NCI-H774 (cell line): ENCODE measurements around the gene TTC8.
"Not testable (repeated sequence)": the region's sequence is repeated elsewhere in the genome, so short reads cannot be mapped to it uniquely, and the experiment has no call there.

Experiments
- DNase-seq: peaks from one replicate; lab custom pipeline; 2025; lab: John Stamatoyannopoulos, UW

The TTC8 gene

DNA sequence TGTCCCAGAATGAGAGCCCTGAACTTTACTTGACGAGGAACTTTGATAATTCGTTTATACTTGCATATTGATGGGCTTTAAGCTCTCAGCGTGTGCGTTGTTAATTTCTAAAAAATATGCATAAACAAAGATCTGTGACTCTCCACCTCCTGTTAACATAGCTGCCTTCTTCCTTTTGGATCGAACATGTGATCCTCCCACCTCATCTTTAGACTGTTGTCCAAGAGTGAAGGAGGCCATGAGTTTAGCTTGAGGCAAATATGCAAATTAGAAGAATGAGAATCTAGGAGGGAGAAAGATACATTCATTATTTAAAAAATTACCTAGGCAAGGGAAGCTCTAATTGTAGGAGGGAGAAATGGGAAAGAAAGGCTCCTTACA lies 617 bp downstream of the TTC8 start:
- no peak for DNase-seq

DNA sequence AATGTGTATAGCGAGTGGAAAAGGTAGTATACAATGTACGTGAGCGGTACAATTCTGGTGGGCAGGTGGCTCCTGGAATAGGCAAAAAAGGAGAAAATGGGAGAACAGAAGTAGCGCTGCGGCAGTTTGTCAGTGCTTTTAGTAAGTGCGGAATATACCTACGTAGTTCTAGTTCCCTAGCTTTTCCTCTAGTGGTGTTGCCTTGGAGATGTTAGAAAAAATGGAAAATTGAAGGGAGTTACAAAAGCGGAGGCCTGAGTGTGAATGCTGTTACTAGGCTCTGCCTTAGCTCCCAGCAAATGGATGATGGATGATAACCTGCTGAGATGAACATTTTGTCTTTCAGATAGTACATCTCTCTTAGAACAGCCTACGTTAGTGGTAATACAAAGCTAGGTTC lies 1.1 kb downstream of the TTC8 start:
- DNase-seq, result no peak

DNA sequence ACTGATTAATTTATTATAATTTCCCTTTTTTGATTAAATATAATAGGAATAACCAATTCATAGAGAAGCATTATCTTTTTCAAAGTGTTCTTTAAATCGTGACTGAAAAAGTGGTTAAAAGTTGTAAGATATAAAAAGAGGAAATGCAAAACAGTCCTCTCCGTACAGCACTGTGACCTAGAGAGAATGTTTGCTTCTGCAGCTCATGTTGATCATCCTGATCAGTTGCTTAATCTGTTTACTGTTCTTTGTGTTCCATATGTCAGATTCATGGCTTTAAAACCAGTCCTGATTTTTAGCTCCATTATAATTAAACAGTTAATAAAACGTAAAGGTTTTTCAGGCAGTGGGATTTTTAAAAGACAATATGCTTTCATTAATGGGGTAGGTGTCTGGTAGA lies 4.7 kb downstream of the TTC8 start:
- no peak for DNase-seq

DNA sequence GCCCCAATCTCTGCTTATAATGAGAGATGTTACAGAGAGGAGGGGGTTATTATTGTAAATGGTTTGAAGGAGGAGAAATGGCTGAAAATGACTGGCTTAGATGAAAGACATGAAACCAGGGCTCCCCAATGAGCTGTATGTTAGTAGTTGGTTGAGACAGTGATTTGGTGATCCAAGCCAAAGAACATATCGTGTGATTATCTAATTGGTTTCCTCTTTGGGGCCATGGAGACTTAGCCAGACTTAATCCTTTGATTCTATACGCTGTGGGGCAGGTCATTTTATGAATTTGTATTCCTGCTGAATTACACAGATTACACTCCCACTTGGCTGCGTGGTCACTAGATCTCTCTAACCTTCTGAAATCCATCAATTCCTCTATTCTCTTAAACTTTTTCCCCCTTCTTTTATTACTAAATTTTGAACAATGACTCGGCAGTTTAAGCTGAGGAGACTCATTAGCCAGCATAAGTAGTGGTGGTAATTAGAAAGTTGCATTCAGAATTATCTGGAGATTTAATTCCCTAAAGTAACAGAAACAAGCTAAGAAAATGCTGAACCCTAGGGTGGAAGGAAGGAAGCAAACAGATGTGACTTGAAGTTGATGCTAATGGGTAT lies 5.3 kb downstream of the TTC8 start:
- no peak for DNase-seq

DNA sequence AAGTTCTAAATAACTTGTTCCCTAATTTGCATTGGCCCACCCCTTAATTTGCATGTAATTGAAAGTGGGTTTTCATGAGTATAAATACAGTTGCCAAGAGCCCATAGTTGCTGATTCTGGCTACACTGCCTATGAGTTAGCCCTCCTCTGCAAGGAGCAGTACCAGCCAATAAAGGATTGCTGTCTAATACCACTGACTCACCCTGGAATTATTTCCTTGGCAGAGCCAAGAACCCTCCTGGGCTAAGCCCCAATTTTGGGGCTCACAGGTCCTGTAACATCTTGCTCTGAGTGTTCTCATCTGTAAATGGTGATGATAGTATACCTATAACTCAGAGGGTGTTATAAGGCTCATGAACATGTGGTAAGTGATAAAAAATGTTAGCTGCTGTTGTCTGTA lies 6.8 kb downstream of the TTC8 start:
- no peak for DNase-seq

DNA sequence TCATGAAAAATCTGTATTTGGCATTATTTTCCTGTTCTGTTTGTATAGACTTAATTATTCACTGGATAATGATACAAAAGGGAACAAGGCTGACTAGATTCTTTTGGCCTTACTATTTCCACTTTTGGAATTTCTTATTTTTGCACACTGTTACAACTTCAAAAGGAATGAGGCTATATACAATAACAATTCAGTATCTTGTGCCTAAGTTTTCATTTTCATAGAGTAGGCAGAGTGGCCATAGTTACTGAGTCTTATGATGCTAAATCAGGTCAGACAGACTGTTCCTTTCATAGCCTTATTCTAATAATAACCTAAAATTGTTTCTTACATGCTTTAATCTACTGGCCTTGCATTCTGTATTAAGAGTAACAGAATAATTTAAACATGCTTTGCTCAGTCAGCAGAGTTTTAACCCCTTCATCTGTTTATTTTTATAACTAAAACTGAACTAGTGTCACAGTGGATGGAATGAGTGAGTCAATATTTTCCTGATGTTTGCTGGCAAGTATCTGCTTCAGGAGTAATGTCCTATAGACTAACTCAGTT lies 10.5 kb downstream of the TTC8 start:
- no peak for DNase-seq

DNA sequence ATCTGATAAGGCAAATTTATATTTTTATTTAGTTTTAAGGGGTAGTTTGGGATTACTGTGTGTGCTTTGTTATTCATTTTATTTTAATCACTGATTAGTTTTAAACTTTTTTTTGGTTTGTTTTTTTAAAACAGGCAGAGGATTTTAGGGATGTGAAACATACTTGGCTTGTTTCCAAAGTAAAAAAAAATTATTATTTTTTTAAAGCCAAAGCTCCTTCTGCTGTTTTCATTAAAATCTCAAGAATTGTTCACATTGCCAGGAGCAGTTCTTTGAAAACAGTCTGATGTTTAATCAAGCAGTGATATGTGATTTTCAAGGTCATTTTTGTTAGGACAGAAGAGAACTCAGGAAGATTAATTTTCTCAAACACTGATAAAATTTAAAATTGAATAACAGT lies 11.2 kb downstream of the TTC8 start:
- DNase-seq, result no peak

DNA sequence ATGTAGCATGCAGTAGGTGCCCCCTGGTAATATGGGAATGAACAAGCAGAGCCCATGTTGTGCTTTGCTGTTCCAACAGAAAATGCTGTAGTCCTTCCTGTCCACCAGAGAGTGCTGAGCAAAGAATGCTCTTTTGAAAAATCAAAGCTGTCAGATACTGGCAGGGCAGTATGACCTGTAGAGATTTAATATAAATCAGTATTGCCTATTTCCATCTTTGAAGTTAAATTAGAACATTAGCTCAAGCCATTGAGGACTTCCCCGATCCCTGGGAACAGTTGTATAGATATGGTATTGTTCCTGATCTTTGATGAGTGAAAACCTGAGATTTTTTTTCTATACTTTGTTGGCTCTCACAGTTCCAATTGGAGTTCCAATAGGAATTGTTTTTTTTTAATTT lies 13.0 kb downstream of the TTC8 start:
- no peak for DNase-seq

DNA sequence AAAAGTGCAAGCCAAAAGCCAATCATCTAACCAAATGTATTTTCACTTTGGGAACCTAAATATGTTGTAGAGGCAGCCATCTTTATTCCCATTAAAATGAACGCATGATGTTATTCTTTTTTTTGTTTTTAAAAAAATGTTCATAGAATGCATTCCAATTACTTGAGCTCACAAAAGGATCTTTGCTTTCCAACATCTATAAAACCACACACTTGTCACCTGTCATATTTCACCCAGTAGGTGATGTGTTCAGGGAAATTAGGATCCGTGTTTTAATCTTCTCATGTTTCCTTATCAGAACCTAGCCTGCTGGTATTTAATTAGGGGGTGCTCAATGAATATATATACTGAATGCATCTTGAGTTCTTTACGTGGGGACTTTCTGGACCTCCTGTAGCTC lies 13.6 kb downstream of the TTC8 start:
- no peak for DNase-seq

DNA sequence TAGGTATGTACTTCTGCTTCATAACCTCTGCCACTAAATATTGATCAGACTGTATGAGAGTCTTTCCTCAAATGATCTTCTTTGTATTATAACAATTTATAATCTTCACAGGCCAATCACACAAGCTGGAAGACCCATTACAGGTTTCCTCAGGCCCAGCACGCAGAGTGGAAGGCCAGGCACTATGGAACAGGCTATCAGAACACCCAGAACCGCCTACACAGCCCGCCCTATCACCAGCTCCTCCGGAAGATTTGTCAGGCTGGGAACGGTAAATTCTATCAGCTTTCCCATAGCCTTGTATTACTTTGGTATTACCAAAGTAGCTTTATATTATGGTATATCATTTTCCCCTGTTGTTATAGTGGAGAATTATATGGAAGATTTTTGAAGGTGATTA lies 16.5 kb downstream of the TTC8 start:
- DNase-seq, result no peak

DNA sequence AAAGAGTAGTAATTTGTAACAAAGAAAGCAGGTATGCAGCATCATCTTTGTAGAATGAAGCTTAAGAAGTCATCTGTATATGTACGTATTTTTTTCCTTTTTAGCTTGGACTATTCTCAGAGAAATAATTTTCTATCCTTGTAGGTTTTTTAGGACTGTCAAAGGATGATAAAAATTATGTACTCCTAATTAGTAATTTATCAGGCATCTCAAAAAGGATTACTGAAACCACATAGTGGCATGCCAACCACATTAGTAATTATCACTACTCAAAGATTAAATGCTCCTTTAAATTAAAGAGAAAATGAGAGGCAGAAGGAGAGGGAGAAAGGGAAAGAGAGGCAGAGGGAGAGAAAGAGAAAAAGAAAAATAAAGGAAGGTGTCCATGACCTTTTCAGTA lies 17.3 kb downstream of the TTC8 start:
- no peak for DNase-seq

DNA sequence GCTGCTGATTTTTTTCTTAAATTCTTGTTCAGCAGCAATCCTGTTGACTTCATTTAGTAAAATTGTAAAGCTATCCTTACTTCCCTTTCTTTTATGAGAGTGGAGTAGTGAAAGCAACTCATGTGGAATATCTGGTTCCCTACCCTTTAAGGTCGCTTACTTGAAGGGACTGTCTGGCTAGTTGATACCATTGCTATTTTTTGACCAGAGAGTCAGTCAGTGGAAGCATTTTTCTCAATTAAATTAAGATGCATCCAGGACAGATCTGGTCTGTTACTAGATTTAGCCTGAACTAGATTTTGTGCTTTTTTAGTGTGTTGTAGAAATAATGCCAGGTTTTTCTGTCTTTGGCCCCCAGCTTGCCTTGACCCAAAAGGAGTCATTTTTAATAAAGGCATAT lies 18.0 kb downstream of the TTC8 start:
- DNase-seq, result no peak

DNA sequence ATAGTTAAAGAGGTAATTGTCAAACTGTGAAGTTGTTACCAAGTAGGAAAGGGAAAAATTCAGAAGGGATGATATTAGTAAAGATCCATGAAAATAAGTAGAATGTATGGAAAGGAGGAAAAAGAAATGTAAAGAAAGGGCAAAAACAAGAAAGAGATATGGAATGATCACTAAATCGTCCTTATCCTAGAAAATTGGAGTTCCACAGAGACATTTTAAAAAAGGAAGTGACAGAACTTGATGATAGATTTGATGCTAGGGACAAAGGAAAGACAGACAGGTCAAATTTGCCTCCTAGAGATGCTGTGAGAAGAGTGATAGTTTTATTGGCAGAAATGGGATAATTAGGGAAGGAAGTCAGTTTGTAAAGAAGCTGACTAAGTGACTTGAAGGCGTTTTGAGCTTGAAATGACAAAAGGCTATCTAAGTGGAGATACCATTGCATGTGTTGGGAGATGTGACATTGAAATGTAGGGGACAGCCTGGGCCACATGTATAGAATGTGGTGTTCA lies 20.6 kb downstream of the TTC8 start:
- no peak for DNase-seq

DNA sequence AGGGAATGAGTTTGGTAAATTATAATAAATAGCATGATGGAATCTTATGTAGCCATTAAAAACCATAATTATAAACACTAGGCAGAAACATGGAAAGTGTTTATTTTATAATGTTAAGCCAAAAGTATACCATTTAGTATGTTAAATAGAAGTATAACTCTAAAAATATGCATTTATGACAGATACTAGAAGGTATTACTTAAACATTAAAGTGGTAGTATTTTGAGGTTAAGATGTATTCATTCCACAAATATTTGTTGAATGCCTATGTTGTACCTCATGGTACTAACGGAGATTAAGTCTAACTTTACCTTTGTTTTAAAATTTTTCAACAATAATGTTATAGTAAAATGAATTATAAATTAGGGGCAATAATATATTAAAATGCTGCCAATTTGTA lies 24.1 kb downstream of the TTC8 start:
- DNase-seq, result no peak

DNA sequence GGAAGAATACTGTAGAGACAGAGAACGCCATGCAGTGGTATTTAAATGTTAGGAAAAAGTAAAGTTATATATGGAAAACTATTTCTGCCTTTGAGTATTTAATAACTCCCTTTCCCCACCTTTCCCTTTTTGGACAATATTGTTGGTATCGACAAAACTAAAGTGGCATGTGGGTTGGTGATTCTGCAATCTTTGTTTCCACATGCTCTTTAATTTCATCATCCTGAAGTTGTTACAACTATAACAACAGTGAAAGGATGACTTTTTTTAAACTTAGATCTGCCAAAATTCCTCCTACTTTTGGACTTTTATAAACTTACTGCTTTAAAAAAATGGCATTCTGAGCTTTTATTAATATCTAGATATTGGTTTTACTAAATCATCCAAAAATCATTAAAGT lies 25.3 kb downstream of the TTC8 start:
- DNase-seq, result no peak

DNA sequence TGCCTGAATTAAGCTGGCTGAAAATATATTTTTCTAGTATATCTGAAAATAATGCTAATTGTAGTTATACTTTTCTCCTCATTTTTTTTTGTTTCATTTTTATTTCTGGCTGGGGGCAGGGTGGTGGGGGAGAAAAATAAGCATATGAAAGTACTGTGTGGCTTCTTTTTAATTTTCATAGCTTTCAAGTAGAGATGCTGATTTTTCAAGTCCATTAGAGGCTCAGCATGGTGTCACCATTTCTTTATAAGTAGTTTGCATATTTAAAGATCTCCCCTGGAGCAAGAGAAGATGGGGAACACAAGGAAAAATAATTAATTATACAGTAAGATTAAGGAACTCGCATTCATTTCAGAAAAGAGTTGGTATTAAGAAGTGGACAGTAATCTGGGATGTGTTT lies 27.1 kb downstream of the TTC8 start:
- DNase-seq, result no peak

DNA sequence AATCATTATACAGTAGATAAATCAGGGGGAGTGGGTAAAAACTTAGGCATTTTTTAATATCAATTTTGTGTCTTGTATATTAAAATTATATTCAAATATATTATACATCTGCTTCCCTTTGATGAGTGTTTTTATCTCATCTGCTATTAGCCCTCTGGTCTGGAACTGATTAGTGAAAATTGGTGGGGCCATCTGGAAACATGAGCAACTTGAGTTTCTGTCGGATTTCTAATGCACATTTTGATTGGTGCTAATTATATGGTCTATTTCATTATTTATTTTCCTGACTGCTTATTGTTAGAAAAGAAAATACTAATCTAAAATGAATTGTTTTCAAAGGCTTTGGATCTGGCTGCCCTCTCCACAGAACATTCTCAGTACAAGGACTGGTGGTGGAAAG lies 28.2 kb downstream of the TTC8 start:
- DNase-seq, result no peak

DNA sequence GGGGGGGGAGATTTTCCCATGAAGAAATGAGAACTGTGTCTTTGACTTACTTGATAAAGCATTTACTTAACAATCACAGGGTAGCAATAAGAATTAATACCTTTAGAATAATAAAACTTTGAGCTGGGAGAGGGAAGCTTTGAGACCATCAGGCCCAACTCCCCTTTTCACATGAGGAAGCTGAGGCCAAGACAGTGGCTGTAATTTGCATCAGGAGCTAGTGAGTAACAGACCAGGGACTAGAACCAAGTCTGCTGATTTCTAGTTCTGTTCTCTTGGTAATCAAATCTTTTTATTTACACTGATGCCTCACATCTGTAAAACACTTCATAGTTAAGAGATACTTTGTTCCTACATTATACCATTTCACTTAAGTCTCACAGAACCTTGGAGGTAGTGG lies 28.7 kb downstream of the TTC8 start:
- no peak for DNase-seq

DNA sequence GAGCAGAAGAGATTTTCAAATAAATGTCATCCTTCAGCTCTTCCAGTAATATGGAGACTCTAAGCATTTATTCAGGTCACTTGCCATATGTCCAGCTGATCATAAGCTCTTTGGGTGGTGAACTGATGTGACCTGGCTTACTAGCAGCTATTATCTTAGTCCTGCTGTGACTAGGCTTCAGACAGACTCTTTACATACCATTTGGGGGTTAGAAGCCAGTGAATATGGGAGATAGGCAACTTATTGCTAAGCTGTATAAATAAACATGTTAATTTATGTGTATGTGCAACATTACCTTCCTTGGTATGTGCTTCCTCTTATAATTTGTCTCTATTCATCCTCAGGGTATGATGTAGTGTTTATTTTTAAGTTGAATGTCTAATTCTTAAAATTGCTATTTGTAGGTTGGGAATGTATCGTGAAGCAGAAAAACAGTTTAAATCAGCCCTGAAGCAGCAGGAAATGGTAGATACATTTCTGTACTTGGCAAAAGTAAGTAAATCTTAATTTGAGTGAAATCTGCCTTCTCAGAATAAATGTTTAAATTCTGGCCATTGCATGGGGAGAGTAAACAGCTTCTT lies 32.4 kb downstream of the TTC8 start:
- DNase-seq, result no peak

DNA sequence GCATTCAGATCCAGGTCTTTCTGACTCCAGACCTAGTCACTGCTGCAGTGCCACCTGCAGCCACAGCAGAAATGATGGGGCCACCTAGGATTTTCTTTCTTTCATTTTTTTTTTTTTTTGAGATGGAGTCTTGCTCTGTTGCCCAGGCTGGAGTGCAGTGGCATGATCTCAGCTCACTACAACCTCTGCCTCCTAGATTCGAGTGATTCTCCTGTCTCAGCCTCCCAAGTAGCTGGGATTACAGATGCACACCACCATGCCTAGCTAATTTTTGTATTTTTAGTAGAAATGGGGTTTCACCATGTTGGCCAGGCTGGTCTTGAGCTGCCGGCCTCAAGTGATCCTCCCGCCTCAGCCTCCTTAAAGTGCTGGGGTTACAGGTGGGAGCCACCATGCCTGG lies 33.4 kb downstream of the TTC8 start:
- not testable (repeated sequence) for DNase-seq

DNA sequence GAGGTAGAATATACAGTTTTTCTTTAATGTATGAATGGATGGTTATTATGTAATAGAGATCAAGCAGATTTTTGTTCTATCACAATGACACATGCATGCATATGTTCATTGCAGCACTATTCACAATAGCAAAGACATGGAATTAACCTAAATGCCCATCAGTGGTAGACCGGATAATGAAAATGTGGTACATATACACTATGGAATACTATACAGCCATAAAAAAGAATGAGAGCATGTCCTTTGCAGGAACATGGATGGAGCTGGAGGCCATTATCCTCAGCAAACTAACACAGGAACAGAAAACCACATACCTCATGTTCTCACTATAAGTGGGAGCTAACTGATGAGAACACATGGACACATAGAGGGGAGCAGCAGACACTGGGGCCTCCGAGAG lies 34.7 kb downstream of the TTC8 start:
- DNase-seq, result not testable (repeated sequence)

DNA sequence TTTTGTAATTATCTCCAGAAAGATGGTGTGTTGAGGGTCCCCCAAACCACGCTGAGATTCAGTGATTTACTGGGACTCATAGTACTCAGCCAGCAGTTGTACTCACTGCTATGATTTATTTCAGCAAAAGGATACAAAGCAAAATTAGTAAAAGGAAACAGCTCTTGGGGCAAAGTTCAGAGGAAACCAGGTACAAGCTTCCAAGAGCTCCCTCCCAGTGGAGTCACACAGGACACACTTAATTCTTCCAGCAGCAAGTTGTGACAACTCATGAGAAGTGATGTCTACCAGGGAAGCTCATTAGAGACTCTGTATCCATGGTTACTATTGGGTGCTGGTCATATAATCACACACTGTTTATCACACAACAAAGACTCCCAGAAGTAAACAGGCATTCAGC lies 38.7 kb downstream of the TTC8 start:
- DNase-seq, result no peak

DNA sequence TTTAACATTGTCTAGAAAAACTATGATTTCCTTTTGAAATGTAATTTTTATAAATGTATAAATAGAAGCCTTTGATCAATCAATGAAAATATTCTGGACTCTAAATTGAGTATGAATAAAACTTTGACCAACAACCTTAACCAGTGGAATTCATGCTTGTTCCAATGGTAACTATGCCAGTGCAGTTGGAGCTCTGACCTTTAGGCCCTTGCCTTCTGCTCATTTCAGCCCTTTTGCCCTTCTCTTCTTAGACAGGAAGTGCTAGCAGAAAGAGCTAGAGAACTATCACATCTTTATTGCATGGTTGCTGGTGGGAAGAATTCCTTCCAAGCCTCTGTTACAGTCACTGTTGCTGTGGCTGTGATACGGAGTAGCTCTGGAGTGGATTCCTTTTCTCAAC lies 39.7 kb downstream of the TTC8 start:
- DNase-seq, result no peak

DNA sequence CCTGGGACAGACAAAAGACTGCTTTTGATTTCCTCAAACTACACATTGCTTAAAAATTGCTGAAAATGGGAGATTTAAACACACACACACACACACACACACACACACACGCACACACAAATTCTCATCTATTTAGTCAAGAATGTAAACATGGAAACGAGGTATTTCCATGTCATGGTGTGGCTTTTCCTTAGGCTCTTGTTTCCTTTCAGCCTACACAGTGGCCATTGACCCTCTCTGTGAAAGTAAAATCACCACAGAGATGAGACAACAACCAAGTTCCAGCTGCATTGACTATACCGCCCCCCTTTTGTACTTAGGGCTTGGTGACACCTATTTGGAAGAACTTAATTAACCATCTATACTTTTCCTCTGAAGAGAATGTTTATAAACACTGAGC lies 41.9 kb downstream of the TTC8 start:
- DNase-seq, result no peak
